ENCODE data around the gene CLEC4F.

CLEC4F gene, protein sequence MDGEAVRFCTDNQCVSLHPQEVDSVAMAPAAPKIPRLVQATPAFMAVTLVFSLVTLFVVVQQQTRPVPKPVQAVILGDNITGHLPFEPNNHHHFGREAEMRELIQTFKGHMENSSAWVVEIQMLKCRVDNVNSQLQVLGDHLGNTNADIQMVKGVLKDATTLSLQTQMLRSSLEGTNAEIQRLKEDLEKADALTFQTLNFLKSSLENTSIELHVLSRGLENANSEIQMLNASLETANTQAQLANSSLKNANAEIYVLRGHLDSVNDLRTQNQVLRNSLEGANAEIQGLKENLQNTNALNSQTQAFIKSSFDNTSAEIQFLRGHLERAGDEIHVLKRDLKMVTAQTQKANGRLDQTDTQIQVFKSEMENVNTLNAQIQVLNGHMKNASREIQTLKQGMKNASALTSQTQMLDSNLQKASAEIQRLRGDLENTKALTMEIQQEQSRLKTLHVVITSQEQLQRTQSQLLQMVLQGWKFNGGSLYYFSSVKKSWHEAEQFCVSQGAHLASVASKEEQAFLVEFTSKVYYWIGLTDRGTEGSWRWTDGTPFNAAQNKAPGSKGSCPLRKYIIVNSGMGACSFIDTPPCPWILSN

GRCh38 chr2:70820499-70820898, at the start of gene CLEC4F:
CLEC4F (minus strand) TSS chr2:70820599; CDS start chr2:70820523, 76 bp downstream.
- no peak for DNase-seq (ENCODE audit: low read depth)

- no peak for DNase-seq (ENCODE audit: low read depth)
Observed at GRCh38 chr2:70868970-70869369, 48.6 kb upstream of the CLEC4F start.

DNA sequence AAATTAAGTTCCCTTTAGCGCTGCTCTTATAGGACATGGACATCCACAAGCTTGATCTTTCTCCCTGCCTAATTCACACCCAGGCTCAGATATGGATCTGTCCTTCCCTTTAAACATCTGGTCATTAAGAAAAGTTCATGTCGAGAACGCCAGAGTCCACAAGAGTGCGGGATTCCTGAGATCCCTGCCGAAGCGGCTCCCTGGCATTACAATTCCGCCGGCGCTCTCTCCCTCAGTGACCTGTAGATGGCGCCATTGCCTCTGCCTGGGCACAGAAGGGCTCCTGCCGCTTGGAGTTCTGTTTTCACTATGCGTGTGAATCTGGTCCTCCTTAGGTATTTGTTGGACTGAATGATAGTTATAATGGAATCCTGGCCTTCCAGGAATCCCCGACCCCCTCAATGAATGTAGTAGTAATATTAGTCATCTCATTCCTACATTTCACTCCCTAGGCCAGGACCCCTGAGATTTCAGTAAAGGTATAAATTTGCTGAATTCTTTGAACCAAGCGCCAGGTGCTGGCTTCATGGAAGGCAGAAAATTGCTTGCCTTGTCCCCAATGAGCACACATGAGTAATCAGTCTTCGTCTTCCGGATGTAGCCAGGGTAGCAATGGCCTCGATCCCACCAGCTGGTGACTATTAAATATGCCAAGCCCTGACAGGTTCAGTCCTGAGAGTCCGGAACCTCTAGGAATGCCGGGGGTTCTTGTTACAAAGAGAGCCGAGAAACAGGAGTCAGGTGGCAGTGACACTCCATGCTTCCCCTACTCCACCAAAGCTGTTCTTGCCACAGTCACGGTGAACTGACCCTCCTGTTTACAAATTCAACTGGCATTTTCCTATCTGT, 41.6 kb upstream of the CLEC4F start:
- DNase-seq (ENCODE audit: low read depth) = peak; percentile 42

DNA sequence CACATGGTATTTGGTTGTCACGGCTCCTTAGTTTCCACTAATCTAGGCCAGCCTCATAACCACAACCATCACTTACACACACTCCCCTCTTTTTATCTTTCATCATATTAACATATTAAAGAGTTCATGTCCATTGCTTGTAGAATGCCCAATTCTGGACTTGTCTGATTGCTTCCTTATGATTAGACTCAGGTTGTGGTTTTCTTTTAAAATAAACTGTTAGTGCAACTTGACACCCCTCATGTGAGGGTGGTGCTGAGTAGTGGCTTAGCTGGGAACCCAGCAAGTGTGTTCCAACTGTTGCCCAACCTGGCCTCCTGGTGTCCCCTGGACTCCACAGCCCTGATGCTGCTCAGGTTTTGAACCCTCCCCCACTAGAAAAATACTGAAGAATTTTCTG, 35.3 kb upstream of the CLEC4F start:
- DNase-seq (ENCODE audit: low read depth) = no peak

DNA sequence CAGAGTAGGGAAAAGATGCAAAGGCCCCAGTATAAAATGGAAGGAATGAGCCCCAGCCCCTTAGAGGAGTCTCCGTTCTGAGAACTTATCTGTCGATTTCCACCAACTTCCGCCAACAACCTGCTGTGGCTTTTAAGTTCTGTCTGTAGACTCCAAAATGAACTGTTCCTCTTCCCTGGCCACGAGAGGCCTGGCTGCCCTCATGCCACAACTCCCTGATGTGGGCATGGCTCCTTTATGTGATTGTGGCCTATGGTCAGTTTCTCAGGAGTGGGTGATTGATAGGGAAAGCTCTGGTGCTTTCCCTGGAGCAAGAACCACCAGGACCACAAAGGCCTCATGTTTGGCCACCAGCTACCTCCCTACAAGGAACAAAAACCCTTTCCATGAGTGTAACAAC, 34.0 kb upstream of the CLEC4F start:
- DNase-seq (ENCODE audit: low read depth) = no peak

DNA sequence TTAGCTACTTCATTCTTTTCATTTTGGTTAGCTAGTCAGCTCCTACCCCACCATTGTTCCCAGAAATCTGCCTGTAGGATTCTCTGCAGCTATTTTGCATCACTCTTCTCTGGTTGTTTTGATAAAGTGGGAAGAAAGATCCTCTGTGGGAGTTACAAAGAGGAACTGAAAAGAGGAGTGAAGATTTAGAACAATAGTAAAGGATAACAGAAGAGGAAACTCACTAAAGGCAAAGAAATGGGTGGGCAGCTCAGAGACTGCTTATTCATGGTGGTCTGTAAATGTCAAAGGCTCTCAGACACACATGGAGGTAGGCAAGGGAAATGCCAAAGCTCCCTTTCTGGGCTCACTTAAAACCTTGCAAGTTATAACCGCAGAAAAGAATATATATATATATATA, 32.4 kb upstream of the CLEC4F start:
- DNase-seq (ENCODE audit: low read depth) = no peak

DNA sequence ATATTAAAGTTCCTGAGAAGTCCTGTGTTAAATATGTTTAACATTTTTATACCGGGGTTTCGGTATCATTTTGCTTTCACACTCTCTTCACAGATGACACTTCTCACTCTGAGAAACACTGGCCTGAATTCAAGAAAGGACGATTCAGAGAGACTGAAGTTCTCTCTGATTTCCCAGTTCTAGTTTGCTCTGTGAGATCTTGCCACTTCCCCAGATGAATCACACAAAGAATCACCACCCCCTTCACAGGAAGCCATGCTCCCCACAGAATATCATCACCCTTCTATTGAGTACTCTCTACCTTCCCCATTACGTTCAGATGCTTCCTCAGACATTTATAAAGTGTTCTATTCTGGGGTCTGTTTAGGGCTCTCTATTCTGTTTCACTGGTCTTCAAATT, 31.3 kb upstream of the CLEC4F start:
- no peak for DNase-seq (ENCODE audit: low read depth)

- DNase-seq (ENCODE audit: low read depth) = no peak
Observed at GRCh38 chr2:70850925-70851324, 30.5 kb upstream of the CLEC4F start.

- no peak for DNase-seq (ENCODE audit: low read depth)
Observed at GRCh38 chr2:70842401-70842800, 22.0 kb upstream of the CLEC4F start.

- no peak for DNase-seq (ENCODE audit: low read depth)
Observed at GRCh38 chr2:70837980-70838925, 17.9 kb upstream of the CLEC4F start.

GRCh38 chr2:70835643-70836042, 15.2 kb upstream of the CLEC4F start, which contains the start of gene CD207:
CD207 (minus strand) TSS chr2:70835816; CDS start chr2:70835776, 40 bp downstream.
- DNase-seq (ENCODE audit: low read depth) = no peak

DNA sequence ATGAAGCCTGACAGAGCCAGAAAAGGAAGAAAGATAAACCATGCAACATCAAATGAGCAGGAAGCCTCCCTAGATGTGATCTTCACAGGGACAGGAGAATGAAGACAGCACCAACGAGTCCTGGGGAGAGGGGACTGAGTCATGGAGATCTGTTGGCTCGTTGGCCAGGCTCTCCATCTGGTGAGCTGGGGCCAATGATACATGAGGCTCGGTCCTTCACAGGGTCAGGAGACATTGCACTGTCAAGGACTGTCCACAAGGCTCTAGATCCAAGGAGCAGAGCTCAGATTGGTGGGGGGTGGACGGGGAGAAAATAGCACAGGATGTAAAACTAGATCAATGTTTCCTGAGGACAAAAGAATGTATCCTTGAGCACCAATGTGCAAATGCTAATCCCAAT, 14.5 kb upstream of the CLEC4F start:
- DNase-seq (ENCODE audit: low read depth) = no peak

DNA sequence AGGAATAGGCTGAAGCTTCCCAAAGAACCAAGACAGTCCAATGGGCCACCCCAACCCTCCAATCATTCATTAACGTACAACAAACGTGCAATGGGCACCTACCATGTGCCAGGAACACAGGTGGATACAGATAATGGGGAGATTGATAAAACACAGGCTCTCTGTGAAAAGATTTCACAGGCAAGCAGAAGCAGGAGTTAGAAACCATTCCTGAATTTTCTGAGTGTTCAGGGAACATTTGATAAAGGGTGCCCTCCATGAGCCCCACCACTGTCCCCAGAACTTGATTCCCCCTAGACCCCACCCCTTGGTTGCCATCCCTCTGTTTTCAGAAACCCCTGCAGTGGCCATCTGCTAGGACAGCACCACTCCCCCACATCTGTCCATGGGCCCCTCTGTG, 13.7 kb upstream of the CLEC4F start:
- DNase-seq (ENCODE audit: low read depth) = no peak

DNA sequence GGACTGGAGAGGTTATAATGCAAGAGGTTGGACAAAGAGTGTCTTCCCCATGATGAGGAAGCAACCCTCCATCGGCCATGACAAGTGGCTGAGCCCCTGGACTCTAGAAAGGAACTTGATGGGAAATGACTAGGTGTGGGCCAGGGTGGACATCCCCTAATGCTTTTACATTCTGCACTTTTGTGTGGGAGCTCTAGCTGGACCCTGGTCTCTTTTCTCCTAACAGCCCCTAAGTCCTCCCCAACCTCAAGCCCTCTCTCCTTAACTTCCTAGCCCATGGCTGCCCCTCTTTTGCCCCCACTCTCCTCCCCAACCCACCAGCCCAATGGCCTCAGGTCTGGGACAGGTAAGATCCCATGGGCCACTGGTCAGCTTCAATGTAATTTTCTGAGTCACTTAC, 12.8 kb upstream of the CLEC4F start:
- DNase-seq (ENCODE audit: low read depth) = no peak

DNA sequence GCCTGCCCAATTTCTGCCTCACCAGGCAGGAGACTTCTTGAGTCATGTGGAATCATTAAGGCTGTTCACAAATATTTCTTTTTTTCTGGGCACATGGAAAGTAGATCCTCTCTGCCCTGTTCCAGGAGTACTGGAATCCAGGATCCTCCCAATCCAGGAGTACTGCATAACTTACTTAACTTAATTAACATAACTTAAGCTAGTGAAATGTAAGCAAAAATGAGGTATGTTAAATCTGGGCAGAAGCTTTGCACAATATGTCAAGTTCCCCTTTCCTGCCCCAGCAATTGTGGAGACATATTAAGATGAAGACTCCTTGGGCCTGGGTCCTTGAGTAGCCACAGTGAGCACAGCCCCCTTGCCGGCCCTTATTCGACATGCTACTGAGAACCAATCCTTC, 12.0 kb upstream of the CLEC4F start:
- DNase-seq (ENCODE audit: low read depth) = no peak

GRCh38 chr2:70831861-70832260, 11.5 kb upstream of the CLEC4F start:
- no peak for DNase-seq (ENCODE audit: low read depth)

GRCh38 chr2:70830366-70830765, 10.0 kb upstream of the CLEC4F start:
- DNase-seq (ENCODE audit: low read depth) = no peak

GRCh38 chr2:70829916-70830315, 9.5 kb upstream of the CLEC4F start:
- no peak for DNase-seq (ENCODE audit: low read depth)

- DNase-seq (ENCODE audit: low read depth) = no peak
Observed at GRCh38 chr2:70828914-70829824, 8.8 kb upstream of the CLEC4F start.

GRCh38 chr2:70828115-70828514, 7.7 kb upstream of the CLEC4F start:
- DNase-seq (ENCODE audit: low read depth) = no peak

- no peak for DNase-seq (ENCODE audit: low read depth)
Observed at GRCh38 chr2:70827388-70827787, 7.0 kb upstream of the CLEC4F start.
